RWPE1 (cell line): Measurements from ENCODE around the gene CNMD.

Experiments used
- CTCF ChIA-PET: fragments of 350-600 bp; sonication (Branson Sonifier 250); formaldehyde crosslinking; extraction: SDS; loops from one replicate; lab custom pipeline; 2021; lab: Yijun Ruan, JAX
- POLR2A ChIA-PET: fragments of 400-600 bp; formaldehyde crosslinking; extraction: SDS; loops from one replicate; lab custom pipeline; 2020; ENCODE audit warnings: antibody characterized with exemption; ENCODE audit not compliant: low non-redundant PET; lab: Yijun Ruan, JAX
- DNase-seq: peaks from one replicate; pipeline ENCODE4 v3.0.0; 2012; ENCODE audit warnings: low spot score
- H3K27ac ChIP-seq: fragments of 450-650 bp; 2 replicates; pipeline ENCODE4 v1.5.1; 2017
- CTCF ChIP-seq: fragments of 450-650 bp; conservative IDR thresholded peaks from 2 replicates; pipeline ENCODE4 v1.5.1; 2017; ENCODE audit warnings: low read depth, mild to moderate bottlenecking

Gene CNMD

GRCh38 chr13:52783943-52784342 lies 44.3 kb upstream of the CNMD start:
- POLR2A ChIA-PET = no interaction called here

DNA sequence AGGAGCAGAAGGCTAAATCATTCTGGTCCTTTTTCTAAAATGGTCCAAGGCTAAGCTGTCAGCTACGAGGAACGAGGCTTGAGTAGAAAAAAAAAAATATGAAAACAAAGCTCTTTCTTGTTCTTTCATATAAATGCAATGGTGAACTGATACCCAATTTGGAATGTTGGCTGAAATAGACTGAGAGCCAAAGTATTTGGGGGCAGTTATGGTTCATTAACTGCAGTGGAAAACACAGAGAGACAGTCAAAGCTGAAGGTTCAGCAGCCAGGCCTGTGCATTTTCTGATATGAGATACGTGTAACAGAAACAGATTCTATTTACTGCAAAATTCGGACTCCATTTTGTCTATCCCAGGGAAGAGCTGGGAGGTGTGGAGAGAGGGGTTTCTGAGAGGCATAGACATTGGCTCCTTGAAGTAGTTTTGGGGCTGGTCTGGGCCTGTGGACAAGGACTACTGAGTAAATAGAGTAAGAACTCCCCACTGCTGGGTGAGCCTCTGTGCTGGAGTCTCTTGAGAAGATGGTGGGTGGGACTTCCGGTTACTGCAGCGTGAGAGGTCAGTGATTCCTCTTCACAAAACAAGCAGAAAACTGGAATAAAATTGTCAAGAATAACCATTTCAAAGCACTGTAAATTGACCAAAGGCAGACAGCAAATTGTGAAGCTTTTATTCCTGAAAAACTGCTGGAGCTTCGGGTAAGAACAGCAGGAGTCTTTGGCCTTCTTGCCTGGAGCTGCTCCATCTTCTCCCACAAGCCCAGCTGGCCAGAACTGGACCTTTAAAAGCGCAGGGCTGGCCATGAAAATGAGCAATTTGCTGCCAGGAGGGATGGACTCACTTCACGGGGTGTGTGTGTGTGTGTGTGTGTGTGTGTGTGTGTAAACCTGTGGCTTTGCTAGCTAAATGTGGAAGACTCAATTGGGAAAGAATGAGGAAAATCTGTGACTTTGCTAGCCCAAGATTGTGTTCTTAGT lies 43.1 kb upstream of the CNMD start:
- CTCF ChIA-PET = no interaction called here
- no peak for DNase-seq
- no peak for TF ChIP-seq CTCF
- POLR2A ChIA-PET = no interaction called here
- H3K27ac ChIP-seq = no peak overlapping the region

More at GRCh38 chr13:52783943-52784342, 44.3 kb upstream of the CNMD start:
- CTCF ChIA-PET = no interaction called here
- H3K27ac ChIP-seq = no peak overlapping the region
- DNase-seq = no peak
- TF ChIP-seq CTCF = no peak

GRCh38 chr13:52780611-52781010 lies 41.0 kb upstream of the CNMD start:
- no peak for TF ChIP-seq CTCF
- DNase-seq = no peak
- CTCF ChIA-PET = no interaction called here
- H3K27ac ChIP-seq = no peak overlapping the region
- POLR2A ChIA-PET = no interaction called here

GRCh38 chr13:52780092-52780491 lies 40.5 kb upstream of the CNMD start:
- ChIA-PET CTCF (no interaction called here), POLR2A (no interaction called here)
- no peak for DNase-seq
- TF ChIP-seq CTCF = no peak
- H3K27ac ChIP-seq = no peak overlapping the region

DNA sequence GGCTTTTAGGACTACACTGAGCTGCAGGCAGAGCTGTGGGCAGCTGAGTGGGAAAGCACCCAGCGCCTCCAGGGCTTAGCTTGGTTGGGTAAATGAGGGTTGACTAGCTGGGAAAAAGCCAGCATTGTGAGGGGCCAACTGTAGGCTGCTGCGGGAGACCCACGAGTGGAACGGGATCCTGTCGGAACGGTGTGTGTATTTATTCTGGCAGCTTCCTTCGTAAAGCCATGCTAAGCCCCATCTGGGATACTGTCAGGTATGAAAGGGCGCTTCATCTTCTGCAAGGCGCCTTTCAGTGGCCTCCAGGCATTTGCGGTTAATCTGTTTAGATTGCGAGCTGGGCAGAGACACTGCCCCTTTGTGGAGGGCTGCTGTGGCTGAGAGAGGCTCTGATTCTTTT lies 39.5 kb upstream of the CNMD start:
- no peak overlapping the region for H3K27ac ChIP-seq
- POLR2A ChIA-PET = no interaction called here
- no peak for DNase-seq
- CTCF ChIA-PET = interaction anchor here (0.6 to 0.7 kb wide), 2 partner anchors 8 to 30 kb away, joined by 3 to 4 read pairs; no protein-coding TSS in a partner anchor
- no peak for TF ChIP-seq CTCF

GRCh38 chr13:52776726-52777125 lies 37.1 kb upstream of the CNMD start:
- CTCF ChIA-PET = interaction anchor here (0.6 kb wide), 1 partner anchor 588 kb away, joined by 3 read pairs; no protein-coding TSS in a partner anchor
- no peak for DNase-seq
- no peak for TF ChIP-seq CTCF
- POLR2A ChIA-PET = no interaction called here
- no peak overlapping the region for H3K27ac ChIP-seq
